GM20431 (cell line): ENCODE results near the gene ALKBH1.
"Not testable (repeated sequence)": the region's sequence is repeated elsewhere in the genome, so short reads cannot be mapped to it uniquely, and the experiment has no call there.

Experiments used
- in situ Hi-C: fragments of 300-500 bp; cut with MseI, MboI; formaldehyde crosslinking; loops from one replicate; pipeline ENCODE4 v1.15.0; 2020; ENCODE audit warnings: low sequenced_read_pairs; ENCODE audit not compliant: unreplicated experiment

The ALKBH1 gene, protein sequence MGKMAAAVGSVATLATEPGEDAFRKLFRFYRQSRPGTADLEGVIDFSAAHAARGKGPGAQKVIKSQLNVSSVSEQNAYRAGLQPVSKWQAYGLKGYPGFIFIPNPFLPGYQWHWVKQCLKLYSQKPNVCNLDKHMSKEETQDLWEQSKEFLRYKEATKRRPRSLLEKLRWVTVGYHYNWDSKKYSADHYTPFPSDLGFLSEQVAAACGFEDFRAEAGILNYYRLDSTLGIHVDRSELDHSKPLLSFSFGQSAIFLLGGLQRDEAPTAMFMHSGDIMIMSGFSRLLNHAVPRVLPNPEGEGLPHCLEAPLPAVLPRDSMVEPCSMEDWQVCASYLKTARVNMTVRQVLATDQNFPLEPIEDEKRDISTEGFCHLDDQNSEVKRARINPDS

DNA sequence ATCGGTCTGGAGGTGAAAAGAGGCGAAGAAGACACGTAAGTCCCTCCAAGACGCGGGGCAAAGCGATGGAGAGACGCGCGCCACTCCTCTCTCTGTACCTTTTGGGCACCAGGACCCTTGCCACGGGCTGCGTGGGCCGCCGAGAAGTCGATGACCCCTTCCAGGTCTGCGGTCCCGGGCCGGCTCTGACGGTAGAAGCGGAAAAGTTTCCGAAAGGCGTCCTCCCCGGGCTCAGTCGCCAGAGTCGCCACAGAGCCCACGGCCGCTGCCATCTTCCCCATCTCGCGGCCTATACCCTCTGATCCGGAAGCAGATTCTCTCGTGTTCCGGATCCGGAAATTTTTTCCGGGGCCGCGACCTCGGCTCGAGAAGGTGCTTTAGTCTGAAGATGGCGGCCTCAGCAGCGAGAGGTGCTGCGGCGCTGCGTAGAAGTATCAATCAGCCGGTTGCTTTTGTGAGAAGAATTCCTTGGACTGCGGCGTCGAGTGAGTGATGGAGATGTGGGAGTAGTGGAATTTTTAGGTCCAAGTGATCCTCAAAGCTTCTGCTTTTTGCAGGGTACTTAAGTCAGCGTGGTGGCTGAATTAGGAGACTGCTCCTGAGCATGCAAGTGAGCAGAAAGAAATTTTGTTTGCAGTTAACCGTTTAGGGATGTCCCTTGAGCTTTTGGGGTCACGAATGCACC is at the start of gene ALKBH1, which contains the start of gene SLIRP:
Gene ALKBH1 (minus strand): TSS at position 300 of the 685 bp plus-strand sequence. CDS start 19 bp downstream, at position 281.
Gene SLIRP (plus strand): TSS at position 380 of the 685 bp plus-strand sequence. CDS start 9 bp downstream, at position 389.
- in situ Hi-C loops: no loop called here

DNA sequence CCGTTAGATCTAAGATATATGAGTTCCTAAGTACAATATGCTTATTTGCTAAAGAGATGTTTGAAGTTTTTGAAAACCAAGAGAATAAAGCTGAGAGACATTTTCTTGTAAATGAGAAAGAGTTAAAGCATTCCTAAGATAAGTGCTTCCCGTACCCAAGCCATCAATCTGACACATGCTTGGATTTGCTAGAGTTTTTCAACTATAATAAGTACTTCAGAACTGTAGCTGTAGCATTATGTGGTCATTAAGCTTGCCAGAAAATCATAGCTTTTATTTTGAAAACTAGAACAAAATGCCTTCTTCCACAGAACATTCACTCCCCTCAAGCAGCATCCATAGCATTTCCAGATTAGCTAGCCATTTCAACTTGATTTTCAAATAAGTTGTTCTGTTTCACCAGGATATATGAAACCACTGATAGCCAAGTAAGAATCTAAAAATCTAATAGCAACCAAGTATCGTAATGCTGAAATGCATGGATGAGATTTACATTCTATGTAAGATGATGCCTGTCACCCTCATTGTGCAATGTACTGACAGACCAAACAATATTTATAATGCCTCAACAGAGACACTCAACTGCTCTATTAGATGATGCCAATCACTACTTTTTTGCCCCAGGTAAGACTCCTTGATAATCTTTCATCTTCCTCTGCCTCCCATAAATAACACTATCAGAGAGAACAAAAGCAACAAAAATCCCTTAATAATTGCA is 45.1 kb upstream of the ALKBH1 start:
- in situ Hi-C loops: no loop called here

DNA sequence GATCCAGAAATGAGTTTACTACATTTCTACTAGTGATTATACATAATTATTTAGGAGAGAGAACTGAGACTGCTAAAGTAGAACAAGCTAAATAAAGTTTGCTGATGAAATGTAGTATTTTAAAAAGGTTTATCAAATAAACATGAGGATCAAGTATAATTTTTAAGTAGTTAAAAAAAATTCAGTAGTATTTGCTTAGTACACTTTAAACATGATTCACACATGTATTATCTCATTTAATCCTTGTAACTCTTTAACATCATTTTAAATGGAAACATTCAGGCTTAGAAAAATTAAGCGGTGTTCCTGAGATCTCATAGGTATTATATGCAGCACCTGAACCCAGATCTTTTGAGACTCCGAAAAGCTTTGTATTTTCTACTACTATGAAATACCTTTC is 44.4 kb upstream of the ALKBH1 start:
- in situ Hi-C loops: no loop called here

DNA sequence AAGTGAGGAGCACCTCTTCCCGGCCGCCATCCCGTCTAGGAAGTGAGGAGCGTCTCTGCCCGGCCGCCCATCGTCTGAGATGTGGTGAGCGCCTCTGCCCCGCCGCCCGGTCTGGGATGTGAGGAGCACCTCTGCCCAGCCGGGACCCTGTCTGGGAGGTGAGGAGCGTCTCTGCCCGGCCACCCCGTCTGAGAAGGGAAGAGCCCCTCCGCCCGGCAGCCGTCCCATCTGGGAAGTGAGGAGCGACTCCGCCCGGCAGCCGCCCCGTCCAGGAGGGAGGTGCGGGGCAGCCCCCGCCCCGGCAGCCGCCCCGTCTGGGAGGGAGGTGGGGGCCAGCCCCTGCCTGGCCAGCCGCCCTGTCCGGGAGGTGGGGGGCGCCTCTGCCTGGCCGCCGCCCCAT is 39.6 kb upstream of the ALKBH1 start:
- in situ Hi-C loops: not testable (repeated sequence)

DNA sequence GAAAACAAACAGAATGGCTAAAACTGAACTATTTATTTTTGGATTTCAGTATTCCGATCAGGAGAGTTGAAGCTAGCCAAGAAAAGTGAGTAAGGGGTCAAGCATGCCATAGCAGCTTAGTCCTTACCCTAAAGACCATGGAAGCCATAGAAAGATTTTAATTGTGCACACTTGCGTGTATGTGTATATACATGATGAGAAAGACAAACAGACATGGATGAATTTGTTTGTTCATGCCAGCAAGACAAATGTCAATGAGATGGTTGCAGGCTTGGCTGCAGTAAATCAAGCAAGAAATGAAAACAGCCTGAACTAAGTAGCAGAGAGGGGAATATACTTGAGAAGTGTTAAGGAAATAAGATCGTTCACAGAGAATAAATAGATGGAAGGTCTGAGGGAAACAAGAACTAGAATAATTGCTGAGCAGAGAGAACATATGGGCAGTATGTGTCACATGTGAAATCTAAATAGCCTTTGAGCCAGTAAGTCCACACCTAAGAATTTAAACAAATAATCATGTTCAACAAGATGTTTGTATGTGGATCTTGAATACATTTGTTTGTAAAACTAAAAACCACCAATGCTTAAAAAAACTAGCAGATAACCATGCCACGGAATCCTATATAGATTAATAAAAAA is 38.4 kb upstream of the ALKBH1 start:
- in situ Hi-C loops: no loop called here

DNA sequence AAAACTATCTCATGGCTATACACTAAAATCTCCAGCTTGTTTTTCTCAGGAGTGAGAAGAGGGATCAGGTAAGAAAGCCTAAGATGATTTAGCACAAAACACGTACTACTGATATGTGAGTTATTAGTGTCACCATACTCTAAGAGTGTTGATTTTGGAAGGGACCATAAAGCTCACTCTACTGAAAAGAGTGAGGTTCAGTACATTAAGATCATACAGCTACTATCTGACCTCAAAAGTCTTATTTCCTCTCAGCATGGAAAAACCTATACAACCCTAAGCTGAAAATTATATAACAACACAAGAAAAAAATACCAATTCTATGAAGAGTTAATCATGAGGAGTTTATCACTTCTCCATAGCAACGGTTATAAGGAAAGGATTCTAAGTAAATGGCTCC is 33.6 kb upstream of the ALKBH1 start:
- in situ Hi-C loops: no loop called here

DNA sequence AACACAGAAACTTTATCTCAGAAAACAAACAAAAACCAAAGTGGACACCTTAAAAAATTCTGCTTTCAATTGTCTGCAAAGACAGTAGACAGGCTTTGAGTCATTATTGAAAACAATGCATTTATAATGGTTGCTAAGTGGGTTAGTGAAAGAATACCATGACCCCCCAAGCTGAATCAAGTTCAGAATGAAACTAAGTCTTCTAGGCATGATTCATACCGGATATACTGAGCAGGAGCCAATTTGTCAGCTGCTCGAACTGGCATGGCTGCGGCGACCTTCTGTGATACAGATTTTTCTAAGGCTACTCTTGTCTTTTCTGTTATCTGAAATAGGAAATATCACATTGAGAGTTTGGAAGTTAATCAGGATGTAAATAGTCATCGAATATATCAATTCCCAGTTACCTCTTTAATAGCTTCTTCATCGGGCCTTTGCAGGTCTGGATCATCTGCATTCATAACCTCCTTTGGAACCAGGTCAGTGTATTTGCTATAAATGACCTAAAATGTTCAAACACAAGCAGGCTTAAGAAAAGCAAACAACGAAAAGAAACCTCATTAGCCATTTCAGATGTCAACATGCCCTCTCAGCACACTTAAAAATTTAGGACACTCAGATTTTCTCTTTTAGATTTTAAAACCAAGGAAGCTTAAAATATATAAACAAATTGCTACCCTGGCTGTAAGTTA is 30.9 kb upstream of the ALKBH1 start:
- in situ Hi-C loops: no loop called here

DNA sequence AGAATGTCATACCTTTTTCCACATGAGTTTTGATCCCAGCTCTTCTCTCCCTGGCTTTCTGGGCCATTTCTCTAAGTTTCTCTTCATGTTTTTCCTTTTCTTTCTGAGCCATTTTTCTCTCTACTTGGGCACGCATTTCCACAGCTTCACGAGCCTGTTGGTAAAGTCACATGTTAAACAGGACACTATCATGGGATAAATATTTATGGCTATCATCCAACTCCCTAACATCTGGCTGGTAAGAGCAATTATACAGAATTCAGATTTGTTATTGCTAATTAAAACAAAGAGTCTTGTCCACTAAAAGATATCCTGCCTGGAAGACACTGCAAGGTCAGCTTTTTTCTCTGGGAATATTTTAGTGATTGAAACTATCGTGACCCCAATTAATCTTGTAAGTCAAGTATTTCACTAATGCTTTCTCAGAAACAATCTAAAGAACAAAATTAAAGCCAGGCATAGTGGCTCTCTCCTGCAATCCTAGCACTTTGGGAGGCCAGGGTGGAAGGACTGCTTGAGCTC is 23.2 kb upstream of the ALKBH1 start:
- in situ Hi-C loops: no loop called here

DNA sequence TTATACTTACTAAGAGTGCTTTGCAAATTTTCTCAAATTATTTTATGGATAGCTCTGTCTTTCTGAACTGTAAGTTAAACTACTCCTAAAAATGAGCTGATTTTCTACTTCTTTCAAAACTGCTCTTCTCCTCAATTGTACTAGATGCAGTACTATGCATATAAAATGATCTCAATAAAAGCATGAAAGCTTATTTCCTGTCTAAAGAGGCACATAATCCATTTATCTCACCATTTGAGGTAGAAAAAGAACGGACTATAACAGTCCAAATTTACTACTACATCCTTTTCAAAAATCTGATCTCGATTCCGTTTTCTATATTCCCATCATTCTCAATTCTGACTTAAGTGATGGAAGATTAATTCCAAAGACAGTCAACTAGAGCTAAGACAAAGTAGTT is 14.5 kb upstream of the ALKBH1 start:
- in situ Hi-C loops: no loop called here

DNA sequence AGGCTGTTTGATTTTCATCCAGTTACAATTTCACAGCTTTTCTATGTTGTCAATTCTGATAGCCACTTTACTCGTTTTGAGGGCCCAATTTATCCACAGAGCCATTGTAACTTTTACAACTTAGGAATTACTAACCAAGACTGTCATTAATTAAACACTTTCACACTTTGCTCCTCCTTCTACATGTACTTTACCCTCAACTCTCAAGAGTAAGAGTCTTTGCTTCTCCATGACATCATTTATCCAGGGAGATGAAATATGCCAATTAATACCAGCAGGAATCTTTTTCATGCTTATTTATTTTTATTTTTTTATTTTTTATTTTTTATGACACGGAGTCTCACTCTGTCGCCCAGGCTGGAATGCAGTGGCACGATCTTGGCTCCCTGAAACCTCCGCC is 13.6 kb upstream of the ALKBH1 start:
- in situ Hi-C loops: no loop called here

DNA sequence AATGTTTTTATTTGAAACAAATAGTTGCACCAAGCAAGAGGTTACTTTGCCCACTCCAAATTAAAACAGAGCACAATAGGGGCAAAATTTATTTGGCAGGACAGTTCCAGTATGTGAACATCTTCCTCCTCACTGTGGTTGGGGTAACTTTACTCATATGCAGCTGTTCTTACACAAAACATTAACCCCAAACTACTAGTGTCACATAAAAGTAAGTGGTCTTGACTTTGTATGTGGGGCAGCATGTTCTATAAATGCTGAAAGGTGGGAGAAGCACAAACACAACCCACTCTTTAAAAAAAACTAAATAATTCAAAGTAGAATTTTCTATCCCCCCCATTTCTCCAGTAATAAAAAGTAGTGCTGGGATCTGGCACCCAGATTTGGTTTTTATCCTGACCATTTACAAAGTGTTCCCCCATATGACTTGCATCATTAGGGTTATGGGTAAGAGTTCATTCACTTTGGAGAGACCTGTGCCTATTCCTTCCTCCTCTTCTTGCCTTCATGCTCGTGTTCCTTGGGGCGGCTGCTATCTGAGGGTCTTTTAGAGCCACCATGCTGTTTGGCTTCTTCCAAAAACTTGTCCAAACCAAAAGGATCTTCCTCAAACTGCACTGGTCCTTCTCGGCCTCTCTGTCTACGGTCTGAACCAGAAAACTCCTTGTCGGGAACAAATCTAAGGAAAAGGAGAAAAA is 9.9 kb upstream of the ALKBH1 start:
- in situ Hi-C loops: no loop called here

DNA sequence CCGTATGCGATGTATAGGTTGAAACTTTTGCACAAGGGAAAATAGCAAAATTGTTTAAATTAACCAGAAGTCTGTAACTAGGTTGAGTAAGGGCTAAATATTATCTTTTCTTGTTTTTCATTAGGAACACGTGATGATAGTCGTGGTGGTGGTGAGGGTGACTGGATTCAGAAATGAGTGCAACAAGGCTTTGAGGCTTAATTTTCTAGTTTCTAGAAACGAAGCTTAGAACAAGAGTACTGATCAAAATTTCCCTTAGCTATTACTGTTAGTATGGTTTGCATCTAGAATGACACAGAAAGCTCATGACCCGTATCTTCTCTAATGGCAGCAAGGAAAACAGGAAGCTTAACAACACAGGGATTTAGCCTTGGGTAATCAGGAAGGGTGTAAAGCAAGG is 7.1 kb upstream of the ALKBH1 start:
- in situ Hi-C loops: no loop called here

DNA sequence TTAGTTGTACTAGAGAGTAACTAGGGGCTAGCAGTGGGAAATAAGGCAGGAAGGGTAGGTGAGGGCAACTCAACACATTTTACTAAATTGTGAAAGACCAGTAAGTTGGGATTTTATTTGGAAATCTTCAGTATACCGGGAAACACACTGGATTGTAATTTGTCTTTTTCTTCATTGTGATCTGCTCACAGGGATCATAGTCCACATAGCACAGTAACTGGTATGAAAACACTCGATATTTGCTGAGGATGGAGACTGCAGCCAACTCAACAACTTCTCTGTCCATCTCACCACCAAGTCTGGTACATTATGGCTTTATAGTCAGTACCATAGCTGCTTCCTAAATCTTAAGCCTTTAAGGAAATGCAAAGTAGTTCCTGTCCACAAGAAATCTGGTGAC is 2.5 kb upstream of the ALKBH1 start:
- in situ Hi-C loops: no loop called here

DNA sequence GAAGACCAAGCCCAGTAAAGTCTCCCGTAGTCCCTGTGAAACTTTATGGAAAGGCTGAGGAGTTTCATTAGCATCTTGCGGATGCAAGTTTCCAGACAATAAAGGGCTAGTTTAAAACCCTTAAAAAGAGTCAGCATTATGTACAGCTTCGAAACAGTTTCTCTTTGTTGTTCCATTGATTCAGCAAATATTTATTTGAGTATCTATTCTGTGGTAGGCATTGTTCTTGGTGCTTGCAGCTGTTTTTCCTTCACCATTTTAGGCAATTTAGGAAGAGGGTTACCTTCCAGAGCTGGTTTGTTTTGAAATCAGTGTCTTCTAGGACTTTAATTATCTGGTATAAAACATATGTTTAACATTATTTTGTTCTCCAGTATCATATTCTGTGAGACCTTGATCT is 1.6 kb upstream of the ALKBH1 start:
- in situ Hi-C loops: no loop called here

DNA sequence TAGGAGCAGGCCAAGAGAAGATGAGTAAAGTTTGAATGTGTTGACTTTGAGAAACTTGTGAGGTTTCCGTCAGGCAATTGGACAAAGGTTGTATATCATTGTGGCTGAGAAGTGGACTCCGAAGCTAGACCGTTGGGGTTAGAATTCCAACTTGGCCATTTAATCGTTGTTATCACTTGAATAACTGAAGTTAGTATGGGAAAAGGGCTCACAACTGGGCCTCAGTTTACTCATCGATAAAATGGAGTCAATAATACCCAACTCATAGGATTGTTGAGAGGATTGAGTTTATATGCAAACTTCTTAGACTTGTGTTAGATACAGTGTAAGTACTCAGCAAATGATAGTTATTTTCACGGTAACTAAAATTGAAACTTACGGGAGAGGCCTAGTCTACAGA is 926 bp upstream of the ALKBH1 start:
- in situ Hi-C loops: no loop called here

DNA sequence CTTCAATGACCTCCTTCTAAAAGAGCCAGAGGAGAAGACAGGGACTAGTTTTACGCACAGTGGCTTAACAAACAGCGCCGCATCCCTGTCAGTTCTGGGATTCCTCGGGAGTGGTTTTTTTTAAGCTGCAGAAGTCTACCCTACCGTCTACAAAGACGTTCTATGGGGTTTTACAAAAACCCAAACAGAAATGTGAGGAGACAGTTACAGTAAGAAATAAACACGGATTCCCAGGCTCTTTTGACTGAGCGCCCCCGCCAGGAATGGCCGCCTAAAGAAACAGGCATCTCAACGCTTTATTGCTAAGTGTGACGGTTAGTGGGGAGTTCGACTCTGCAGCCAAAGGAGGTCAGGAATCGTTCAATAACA is 484 bp downstream of the ALKBH1 start:
- in situ Hi-C loops: no loop called here

DNA sequence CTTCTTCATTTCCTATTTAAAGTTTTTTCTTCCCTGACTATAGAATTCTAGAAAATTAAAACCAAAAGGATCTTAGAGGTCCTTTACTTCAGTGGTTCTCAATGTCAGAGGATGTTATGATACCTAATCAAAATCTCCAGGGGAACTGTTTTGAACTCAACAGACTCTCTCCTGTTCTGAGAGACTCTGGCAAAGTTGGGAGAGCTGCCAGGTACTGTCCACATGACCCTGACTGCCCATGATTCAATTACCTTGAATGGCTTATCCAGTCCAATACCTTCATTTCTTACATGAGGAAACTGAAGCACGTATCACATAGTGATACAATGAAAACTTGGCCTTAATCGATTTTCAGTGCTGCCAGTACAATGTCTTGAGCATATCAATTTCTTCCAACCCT is 16.6 kb downstream of the ALKBH1 start:
- in situ Hi-C loops: no loop called here

DNA sequence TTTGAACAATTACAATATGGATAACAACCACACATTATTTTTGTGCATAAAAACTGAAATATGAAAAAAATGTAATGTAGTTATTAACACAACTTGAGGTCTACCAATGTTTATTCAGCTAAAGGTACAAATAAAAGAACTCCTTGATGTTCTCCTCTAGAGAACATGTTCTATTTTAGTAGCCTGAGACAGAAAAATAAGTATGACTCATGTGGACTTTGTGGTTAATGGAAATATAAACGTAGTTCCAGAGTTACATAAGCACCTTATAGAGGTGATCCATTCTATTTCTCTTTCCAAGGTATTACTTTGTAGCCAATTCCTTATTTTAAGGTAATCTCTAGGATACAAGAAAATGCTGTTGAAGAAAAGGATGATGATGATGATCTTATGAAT is 25.7 kb downstream of the ALKBH1 start:
- in situ Hi-C loops: no loop called here
